H54 (cell line): ENCODE results near the gene WBP2NL.
"Not testable (repeated sequence)": the region's sequence is repeated elsewhere in the genome, so short reads cannot be mapped to it uniquely, and the experiment has no call there.

ENCODE experiments used
- DNase-seq: peaks from one replicate; pipeline ENCODE4 v3.0.0; 2011; ENCODE audit warnings: low spot score, mixed read lengths; ENCODE audit not compliant: insufficient read length
- FAIRE-seq: peaks from 3 replicates; lab custom pipeline; 2011; peaks lifted over from hg19 to GRCh38; lab: Jason Lieb, UNC
- POLR2A ChIP-seq: IDR thresholded peaks from 2 replicates; pipeline ENCODE4 v1.6.1; 2011; ENCODE audit warnings: low read depth, mild to moderate bottlenecking, low read length

Gene WBP2NL, protein sequence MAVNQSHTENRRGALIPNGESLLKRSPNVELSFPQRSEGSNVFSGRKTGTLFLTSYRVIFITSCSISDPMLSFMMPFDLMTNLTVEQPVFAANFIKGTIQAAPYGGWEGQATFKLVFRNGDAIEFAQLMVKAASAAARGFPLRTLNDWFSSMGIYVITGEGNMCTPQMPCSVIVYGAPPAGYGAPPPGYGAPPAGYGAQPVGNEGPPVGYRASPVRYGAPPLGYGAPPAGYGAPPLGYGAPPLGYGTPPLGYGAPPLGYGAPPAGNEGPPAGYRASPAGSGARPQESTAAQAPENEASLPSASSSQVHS

DNA sequence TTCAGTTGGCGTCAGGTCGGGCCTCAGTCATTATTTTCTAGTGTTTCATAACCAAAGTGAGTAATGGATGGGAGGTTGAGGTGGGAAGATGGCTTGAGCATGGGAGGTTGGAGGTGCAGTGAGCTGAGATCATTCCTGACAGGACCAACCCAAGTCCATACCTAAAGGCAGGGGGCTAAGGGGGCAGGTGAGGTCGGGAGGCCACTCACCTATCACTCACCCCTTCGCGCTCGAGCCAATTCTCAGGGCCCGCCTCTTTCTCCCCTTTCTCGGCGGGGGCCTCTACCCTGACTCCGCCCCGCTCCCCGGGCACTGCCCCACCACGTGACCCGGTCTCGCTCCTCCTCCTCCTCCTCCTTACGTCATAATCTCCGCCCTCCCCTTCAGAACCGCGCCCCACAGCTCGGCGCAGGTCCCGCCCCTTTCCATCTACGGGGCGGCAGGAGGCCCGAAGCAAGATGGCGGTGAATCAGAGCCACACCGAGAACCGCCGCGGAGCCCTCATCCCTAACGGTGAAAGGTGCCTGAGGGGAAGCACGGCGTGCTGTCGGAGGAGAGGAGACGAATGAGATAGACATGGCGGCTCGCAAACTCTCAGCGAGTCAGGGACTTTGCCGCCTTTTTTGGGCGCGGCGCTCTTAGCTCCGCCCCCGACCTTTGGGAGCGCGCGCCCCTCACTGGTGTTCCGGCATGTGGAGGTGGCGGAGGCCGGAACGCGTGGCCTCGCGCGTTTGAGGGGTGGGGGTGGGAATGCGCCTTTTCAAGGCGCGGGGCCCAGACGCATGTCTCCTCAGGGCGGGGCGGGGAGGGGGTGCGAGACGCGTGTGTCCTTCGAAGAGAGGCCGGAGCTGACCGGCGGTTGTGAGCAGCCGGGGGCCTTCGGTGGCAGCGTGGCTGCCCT is at the start of gene WBP2NL:
TSS of gene WBP2NL (plus strand) at position 428 of the 901 bp plus-strand sequence. CDS start at position 459, 31 bp downstream.
- TF ChIP-seq POLR2A = no peak
- DNase-seq (no peak), FAIRE-seq (no peak)

DNA sequence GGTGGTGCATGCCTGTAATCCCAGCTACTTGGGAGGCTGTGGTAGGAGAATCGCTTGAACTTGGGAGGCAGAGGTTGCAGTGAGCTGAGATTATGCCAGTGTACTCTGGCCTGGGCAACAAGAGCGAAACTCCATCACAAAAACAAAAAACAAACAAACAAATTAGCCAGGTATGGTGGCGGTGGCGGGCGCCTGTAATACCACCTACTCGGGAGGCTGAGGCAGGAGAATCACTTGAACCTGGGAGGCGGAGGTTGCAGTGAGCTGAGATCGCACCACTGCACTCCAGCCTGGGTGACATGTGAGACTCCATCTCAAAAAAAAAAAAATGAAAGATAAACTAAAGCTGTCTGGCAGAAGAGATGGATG is 49.7 kb upstream of the WBP2NL start:
- not testable (repeated sequence) for FAIRE-seq, DNase-seq

DNA sequence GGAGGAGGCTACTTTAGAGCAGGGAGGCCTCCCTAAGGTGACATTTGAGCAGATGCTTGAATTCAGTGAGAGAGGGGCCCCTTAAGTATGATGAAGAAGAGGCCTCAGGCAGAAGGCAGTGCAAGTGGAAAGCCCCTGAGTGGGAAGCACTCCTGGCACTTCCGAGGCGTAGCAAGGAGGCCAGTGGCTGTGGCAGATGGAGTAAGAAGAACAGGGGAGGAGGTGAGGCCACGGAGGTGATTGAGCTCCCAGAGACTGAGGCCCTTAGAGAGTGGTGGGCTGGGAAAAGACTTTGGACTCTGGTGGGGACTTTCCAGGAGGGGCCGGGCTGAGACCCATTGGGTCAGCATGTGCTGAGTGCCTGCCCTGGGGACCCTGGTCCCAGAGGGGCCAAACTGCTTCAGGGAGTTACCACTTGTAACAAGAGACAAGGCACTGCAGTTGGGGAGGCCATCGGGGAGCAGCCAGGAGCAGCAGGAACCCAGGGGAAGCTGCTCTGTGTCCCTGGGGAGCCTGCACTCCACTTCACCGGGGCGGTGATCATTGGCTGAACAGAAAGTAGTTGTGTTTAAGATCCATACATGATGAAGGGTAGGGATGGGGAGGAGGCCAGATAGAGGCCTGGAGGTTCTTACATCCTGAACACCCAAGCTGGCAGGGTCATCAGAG is 49.2 kb upstream of the WBP2NL start:
- DNase-seq = no peak
- no peak for TF ChIP-seq POLR2A
- no peak for FAIRE-seq

DNA sequence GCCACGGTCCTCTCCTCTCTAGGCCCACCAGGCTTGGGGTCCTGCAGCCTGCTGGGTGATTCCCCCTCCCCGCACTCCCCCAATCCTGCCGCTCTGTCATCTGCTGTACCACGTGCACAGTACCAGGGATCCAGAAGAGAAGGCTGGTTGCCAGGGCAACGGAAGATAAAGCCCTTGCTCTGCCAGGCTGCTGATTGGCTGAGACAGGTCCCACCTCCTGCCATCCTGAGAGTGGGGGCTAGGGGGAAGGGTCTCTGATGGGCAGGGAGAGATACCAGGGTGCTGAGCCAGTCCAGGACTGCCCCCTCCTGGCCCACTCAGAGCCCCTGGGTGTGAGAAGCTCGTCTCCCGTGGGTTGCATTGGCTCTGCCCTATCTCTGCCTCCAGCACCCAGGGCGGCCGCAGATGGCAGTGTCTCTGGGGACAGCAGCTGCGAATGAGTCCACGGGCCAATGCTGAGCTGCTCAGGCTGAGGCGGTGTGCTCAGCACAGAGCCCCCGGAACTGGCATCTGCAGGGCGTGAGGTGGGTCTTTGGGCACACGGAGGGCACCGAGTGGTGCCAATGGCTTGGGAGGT is 46.6 kb upstream of the WBP2NL start, which contains the start of gene SMIM45:
TSS of gene SMIM45 (plus strand) at position 253 of the 577 bp plus-strand sequence.
- FAIRE-seq (no peak), DNase-seq (no peak)
- no peak for TF ChIP-seq POLR2A

DNA sequence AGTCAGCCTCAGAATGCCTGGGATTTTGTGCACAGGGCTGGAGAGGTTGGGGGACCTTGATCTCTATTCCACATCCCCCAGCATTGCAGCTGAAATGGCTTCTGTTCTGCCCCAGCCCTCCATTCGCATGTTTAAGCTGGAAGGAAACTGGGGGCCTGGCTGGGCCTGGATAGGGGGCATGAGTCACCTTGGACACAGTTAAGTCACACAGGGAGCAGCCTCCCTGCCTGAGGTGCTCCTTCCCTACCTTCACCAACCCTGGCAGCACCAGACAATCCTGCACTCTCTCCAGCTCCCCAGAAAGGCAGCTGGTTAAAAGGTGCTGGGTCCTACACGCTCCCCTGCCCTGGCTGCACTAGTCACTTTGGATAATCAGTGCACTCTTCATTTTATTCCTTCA is 45.9 kb upstream of the WBP2NL start:
- no peak for TF ChIP-seq POLR2A
- no peak for FAIRE-seq
- DNase-seq = no peak

DNA sequence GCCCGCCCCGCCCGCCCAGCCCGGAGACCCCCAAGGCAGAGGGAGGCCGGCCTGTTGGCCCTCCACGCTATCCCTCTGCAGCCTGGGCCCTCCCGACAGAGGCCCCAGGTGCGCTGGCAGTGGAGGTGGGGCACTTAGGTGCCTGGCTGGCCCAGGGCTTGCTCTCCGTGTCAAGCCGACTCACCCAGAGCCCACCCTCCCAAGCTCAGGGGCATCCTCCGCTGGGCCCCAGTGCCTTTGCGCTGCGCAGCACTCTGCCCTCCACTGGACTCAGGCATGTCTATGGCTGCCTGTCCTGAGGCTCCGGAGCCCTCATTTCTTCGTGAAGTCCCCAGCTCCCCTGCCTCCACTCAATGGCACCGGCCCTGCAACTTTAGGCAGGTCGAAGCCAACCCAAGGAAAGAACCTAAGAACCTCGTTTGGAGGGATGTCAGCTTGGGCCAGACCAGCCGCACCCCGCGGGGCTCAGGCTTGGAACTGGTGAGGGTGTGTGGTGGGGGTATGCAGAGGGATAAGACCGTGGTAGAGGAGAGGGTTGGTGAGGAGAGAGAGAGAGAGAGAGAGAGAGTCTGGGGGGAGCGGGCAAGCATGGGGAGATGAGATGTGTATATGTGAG is 40.5 kb upstream of the WBP2NL start:
- no peak for FAIRE-seq
- no peak for TF ChIP-seq POLR2A
- no peak for DNase-seq

DNA sequence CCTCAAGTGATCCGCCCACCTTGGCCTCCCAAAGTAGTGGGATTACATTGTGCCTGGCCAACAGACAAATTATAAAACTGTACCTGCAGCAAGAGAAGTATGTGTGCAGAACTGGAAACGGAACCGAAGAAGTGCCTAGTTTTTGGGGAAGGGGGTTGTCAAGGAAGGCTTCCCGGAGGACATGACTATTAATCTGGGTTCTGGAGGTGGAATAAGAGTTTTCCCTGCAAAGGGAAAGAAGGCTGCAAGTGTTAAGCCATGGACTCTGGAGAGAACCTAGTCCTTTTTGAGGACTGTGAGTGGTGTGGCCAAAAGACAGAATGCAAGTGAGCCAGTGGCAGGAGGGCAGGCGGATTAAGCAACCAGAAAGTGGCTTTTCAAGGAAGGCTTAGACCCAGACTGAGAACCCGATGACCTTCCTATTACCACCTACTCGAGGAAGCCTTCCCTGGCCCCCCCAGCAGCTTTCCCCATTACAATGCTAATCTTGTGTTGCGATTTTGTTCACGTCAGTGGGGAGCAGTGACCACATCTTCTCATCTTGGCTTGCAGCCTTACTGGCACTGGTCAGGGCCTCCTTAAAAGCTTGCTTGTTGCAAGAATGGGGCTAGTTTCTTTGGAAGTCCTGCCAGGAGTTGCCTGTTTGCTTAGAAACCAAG is 35.0 kb upstream of the WBP2NL start:
- DNase-seq (no peak), FAIRE-seq (no peak)
- TF ChIP-seq POLR2A = no peak

DNA sequence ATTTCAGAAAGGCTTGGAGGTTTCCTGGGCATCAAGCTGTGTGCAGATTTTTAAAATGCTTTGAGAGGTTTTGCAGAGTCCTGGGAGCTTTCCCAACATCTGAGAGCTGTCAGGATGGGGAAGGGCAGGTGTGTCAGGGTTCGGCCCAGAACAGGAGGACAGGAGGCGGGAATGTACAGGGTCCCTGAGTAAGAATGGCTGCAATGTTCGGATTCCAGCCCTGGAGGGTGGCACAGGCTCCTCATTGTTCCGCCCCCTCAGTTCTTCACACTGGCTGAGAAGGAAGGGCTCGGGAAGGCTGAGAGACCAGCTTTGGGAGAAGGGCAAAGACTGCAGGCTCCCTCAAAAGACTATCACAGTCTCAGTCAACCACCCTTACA is 34.5 kb upstream of the WBP2NL start:
- no peak for TF ChIP-seq POLR2A
- no peak for DNase-seq
- no peak for FAIRE-seq

DNA sequence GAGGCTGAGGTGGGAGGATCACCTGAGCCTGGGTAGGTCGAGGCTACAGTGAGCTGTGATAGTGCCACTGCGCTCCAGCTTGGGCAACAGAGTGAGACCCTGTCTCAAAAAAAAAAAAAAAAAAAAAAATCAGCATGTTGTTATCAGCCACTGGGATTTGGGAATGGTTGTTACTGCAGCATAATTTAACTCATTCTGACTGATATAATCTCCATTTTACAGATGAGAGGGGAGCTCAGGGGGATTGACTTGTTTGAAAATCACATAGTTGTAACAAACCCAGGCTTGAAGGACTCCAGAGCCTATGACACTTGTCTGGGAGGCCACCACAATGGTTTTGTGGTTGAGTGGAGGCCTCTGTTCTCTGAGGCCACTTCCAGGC is 32.4 kb upstream of the WBP2NL start:
- TF ChIP-seq POLR2A = no peak
- DNase-seq (no peak), FAIRE-seq (no peak)

DNA sequence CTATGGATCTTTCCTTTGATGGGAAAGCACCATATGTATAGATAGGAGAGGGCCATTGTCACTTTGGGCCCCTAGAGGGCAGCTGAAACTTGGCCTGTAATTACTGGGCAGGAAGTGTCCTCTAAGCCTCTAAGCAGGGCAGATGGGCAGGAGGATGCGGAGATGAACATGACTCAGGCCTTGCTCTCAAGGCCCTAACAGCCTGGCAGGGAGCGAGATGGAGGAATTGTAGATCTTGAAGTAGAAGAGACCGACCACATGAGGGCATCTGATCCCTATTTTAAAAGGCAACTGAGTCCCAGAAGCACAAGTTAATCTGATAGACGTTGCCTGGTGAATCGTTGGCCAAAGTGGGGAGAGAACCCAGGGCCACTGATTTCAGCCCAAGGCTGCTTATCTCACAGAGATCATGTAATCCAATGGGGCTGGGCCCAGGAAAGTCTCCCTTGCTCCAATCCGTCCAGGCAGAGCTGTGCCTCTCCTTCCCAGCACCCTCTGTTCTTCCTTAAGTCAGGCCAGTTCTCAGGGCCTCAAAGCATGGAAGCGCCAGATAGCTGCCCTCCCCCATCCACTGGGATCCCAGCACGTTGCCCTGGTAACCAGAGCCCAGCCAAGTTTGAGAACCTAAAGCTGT is 31.9 kb upstream of the WBP2NL start:
- DNase-seq (no peak), FAIRE-seq (no peak)
- no peak for TF ChIP-seq POLR2A

DNA sequence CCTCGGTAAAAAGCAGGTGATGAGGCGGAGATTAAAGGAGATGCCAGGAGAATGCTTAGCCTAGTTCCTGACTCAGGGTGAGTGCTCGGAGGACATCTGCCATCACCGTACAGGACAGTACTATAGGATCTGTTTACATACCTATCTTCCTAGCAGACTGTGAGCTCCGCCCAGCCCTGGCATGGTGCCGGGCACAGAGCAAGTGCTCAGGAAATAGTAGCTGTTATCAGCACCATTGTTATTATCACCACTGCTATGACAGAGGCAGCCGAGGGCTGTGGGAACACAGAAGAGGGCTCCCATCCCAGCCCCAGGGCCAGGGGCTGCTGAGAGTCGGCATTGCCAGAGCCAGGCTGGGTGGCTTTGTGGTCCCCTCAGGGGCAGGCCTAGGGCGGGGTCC is 30.0 kb upstream of the WBP2NL start:
- FAIRE-seq = no peak
- no peak for TF ChIP-seq POLR2A

DNA sequence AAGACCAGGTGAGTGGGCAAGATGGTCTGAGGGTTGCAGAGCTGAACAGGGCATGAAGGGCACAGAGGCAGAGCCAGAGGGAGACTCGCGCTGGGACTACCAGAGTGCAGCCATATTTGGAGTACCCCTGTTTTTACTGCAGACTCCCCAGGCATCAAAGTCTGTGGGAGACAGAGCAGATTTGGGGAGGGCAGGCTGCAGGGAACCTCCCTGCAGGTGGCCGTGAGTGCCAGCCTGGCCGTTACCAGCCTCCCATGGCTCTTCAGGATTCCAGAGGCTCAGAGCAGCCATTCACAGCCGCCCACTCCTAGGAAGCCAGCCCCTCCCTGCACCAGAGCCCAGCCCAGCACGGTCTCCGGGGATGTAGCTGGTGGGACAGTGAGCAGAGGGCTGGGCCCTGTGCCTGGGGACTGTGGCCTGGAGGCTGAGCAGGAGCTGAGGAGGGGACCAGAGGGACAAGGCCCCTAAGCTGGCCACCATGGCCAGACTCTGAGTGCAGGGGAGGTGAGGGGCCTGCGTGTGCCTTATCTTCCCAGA is 29.4 kb upstream of the WBP2NL start, which contains the start of gene SEPTIN3:
TSS of gene SEPTIN3 (plus strand) at position 334 of the 537 bp plus-strand sequence. CDS start 2,050 bp downstream, outside the sequence.
- no peak for FAIRE-seq
- TF ChIP-seq POLR2A = no peak
- DNase-seq = no peak

More for the DNA sequence above, 30.0 kb upstream of the WBP2NL start:
- no peak for DNase-seq
